ENCODE results near the gene CIAO1. TPM values are rescaled to one million over a fixed set of nuclear protein-coding genes. Genes with fewer than 3 reads are reported as not detected.

The CIAO1 gene
- total and polyA plus RNA-seq, 2 of the 13 experiments (the other 11 are each of a cell fraction or from before 2014, with no cell fraction given), result 99.3 to 120 TPM

GRCh38 chr2:96265840-96266679 lies at the start of gene CIAO1, which contains the start of gene TMEM127 (continued):
- no peak for TF ChIP-seq SNAI1 (CRISPR knock-in tag; IDR thresholded peaks at IDR 0.05; ENCODE audit: borderline replicate concordance)
- TF ChIP-seq ZNF761 (CRISPR knock-in tag; conservative IDR thresholded peaks at IDR 0.05), result peak; percentile 87
- no peak for TF ChIP-seq ZSCAN30 (CRISPR knock-in tag; IDR thresholded peaks at IDR 0.05)
- TF ChIP-seq MYC (CRISPR knock-in tag; IDR thresholded peaks at IDR 0.05; ENCODE audit: borderline replicate concordance), result peak; percentile 97
- TF ChIP-seq ZNF776 (CRISPR knock-in tag; IDR thresholded peaks at IDR 0.05), result peak; percentile 86
- peak; percentile 56 for TF ChIP-seq RFXANK (CRISPR knock-in tag; IDR thresholded peaks at IDR 0.05)
- TF ChIP-seq CBX5 (CRISPR knock-in tag; IDR thresholded peaks at IDR 0.05; ENCODE audit: borderline replicate concordance), result no peak; the same call in 1 of the 2 replicates
- no peak for TF ChIP-seq LCORL (IDR thresholded peaks at IDR 0.05)
- peak; percentile 97 for TF ChIP-seq LCORL (CRISPR knock-in tag; IDR thresholded peaks at IDR 0.05)
- peak; percentile 93 for TF ChIP-seq ELF3 (CRISPR knock-in tag; IDR thresholded peaks at IDR 0.05)
- TF ChIP-seq ZFP37 (CRISPR knock-in tag; IDR thresholded peaks at IDR 0.05; ENCODE audit: borderline replicate concordance), result no peak
- TF ChIP-seq GABPA (IDR thresholded peaks at IDR 0.05; ENCODE audit: low read depth, low read length), result no peak
- TF ChIP-seq GABPA (CRISPR knock-in tag; IDR thresholded peaks at IDR 0.05; ENCODE audit: low read depth), result peak; percentile 93
- TF ChIP-seq ZNF614 (CRISPR knock-in tag; IDR thresholded peaks at IDR 0.05; ENCODE audit: borderline replicate concordance), result peak; percentile 89
- peak; percentile 96 for TF ChIP-seq ZNF230 (CRISPR knock-in tag; IDR thresholded peaks at IDR 0.05)
- TF ChIP-seq ZNF263 (CRISPR knock-in tag; IDR thresholded peaks at IDR 0.05), result peak; percentile 46; the same call in 1 of the 2 replicates
- TF ChIP-seq TFE3 (CRISPR knock-in tag; IDR thresholded peaks at IDR 0.05), result no peak; the same call in 1 of the 2 replicates
- peak; percentile 63; the same call in 1 of the 2 replicates for TF ChIP-seq ZSCAN12 (CRISPR knock-in tag; IDR thresholded peaks at IDR 0.05)
- TF ChIP-seq ZBTB3 (CRISPR knock-in tag; IDR thresholded peaks at IDR 0.05; ENCODE audit: borderline replicate concordance, low read depth), result peak; percentile 91; the same call in 1 of the 2 replicates
- TF ChIP-seq PLSCR1 (CRISPR knock-in tag; IDR thresholded peaks at IDR 0.05; ENCODE audit: borderline replicate concordance), result no peak
- no peak; the same call in 1 of the 2 replicates for TF ChIP-seq JUND (CRISPR knock-in tag; IDR thresholded peaks at IDR 0.05)
- TF ChIP-seq ZNF556 (CRISPR knock-in tag; IDR thresholded peaks at IDR 0.05; ENCODE audit: borderline replicate concordance), result peak; percentile 98
- peak; percentile 95 for TF ChIP-seq MAZ (IDR thresholded peaks at IDR 0.05; ENCODE audit: borderline replicate concordance, low read depth, low read length)
- peak; percentile 96 for TF ChIP-seq MAZ (CRISPR knock-in tag; IDR thresholded peaks at IDR 0.05; ENCODE audit: low read depth)
- TF ChIP-seq TRAFD1 (CRISPR knock-in tag; IDR thresholded peaks at IDR 0.05; ENCODE audit: borderline replicate concordance), result no peak
- TF ChIP-seq RBAK (CRISPR knock-in tag; IDR thresholded peaks at IDR 0.05), result 0 out of 2 replicates have a peak, but pooled peaks have one; percentile 37
- 0 out of 2 replicates have a peak, but pooled peaks have one; percentile 68 for TF ChIP-seq EEA1 (CRISPR knock-in tag; IDR thresholded peaks at IDR 0.05; ENCODE audit: borderline replicate concordance)
- TF ChIP-seq BORCS8-MEF2B (CRISPR knock-in tag; IDR thresholded peaks at IDR 0.05), result peak; percentile 81; the same call in 1 of the 2 replicates

Data from HepG2 (cell line).